Measurements from ENCODE around the gene ADAMTS12.
"Not testable (repeated sequence)": the region's sequence is repeated elsewhere in the genome, so short reads cannot be mapped to it uniquely, and the experiment has no call there.

Gene ADAMTS12

GRCh38 chr5:33558489-33558888 is 333.3 kb downstream of the ADAMTS12 start:
- DNase-seq (ENCODE audit: low read depth) = peak; percentile 51

GRCh38 chr5:33557605-33558004 is 334.2 kb downstream of the ADAMTS12 start:
- DNase-seq (ENCODE audit: low read depth) = no peak
- TF ChIP-seq, protein P1, sequence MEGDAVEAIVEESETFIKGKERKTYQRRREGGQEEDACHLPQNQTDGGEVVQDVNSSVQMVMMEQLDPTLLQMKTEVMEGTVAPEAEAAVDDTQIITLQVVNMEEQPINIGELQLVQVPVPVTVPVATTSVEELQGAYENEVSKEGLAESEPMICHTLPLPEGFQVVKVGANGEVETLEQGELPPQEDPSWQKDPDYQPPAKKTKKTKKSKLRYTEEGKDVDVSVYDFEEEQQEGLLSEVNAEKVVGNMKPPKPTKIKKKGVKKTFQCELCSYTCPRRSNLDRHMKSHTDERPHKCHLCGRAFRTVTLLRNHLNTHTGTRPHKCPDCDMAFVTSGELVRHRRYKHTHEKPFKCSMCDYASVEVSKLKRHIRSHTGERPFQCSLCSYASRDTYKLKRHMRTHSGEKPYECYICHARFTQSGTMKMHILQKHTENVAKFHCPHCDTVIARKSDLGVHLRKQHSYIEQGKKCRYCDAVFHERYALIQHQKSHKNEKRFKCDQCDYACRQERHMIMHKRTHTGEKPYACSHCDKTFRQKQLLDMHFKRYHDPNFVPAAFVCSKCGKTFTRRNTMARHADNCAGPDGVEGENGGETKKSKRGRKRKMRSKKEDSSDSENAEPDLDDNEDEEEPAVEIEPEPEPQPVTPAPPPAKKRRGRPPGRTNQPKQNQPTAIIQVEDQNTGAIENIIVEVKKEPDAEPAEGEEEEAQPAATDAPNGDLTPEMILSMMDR (conservative IDR thresholded peaks at IDR 0.05; ENCODE audit: control insufficient read depth, insufficient read depth, low read depth, low read length) = no peak
- no peak overlapping the region for H3K4me3 ChIP-seq (ENCODE audit: control insufficient read depth, low read depth, low read length)

More at GRCh38 chr5:33558489-33558888, 333.3 kb downstream of the ADAMTS12 start:
- TF ChIP-seq, protein P1 (conservative IDR thresholded peaks at IDR 0.05; ENCODE audit: control insufficient read depth, insufficient read depth, low read depth, low read length) = no peak
- H3K4me3 ChIP-seq (ENCODE audit: control insufficient read depth, low read depth, low read length) = no peak overlapping the region

DNA sequence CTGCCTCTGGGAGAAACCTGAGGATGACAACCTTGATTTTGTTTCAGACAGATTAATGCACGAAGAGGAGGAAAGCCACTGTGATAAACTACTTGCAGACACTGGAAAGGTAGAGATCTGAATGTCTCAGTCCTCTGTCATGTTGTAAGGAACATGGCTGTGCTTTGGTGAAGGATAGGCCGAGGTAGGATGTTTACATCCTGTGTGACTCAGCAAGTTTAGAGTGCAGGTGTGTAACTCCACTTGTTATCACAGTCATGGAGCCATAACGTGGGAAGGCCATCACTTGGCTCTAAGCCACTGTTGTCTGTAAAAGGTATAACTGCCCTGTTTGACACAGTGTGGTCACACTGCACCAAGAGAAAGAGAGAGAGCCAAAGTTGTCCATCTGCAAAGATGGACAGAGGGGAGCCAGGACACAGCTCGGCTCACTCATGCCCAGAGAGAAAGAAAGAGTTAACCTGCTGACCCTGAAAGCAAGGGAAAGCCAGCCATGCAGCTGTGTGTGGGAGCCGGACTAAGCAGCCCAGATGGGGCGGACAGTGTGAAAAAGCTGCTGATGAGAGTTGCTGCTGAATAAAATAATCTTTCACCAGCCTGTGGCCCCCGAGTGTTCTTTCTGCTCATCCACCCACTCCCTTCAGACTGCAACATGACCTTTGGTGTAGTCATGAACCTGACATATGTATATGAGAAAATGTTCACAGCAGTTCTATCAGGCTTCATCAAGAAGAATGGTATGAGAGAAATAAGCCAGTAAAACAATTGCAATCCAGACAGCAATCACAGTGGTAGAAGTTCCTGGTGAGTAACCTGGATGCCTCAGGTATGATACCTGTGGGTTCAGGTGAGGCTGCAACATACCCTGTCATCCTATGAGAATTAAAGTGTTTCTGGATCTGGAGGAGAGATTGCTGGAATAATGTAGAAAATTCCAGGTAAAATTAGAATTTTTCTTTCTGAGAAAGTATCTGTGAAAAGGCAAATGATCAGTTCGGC is 335.2 kb downstream of the ADAMTS12 start:
- peak; percentile 14 for DNase-seq (ENCODE audit: low read depth)
- TF ChIP-seq, protein P1 (conservative IDR thresholded peaks at IDR 0.05; ENCODE audit: control insufficient read depth, insufficient read depth, low read depth, low read length) = no peak

GRCh38 chr5:33549982-33550567 is 341.7 kb downstream of the ADAMTS12 start:
- no peak overlapping the region for H3K4me3 ChIP-seq (ENCODE audit: control insufficient read depth, low read depth, low read length)
- DNase-seq (ENCODE audit: low read depth) = no peak
- TF ChIP-seq, protein P1 (conservative IDR thresholded peaks at IDR 0.05; ENCODE audit: control insufficient read depth, insufficient read depth, low read depth, low read length) = no peak

More for the DNA sequence above, 335.2 kb downstream of the ADAMTS12 start:
- no peak overlapping the region for H3K4me3 ChIP-seq (ENCODE audit: control insufficient read depth, low read depth, low read length)

- not testable (repeated sequence) for DNase-seq (ENCODE audit: low read depth)
These were observed 352.0 kb downstream of the ADAMTS12 start for GRCh38 chr5:33539790-33540189.

DNA sequence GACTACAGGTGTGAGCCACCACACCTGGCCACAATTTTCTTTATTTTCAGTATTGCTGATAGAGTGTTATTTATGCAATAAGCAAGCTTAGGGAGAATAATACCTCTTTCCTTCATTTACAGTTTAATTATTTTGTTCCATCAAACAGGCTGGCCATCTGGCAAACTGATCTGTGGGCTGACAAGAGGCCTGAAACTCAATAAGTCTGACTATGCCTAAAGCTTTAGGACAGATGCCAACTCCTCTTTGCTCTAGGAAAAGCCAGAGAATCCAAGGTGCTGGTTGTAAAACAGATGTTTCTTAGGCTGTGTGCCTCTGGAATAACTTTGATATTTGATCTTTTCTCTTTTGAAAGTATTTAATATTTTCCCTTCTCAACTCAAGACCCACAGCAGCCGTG is 352.6 kb downstream of the ADAMTS12 start:
- DNase-seq (ENCODE audit: low read depth) = no peak
- TF ChIP-seq, protein P1 (conservative IDR thresholded peaks at IDR 0.05; ENCODE audit: control insufficient read depth, insufficient read depth, low read depth, low read length) = no peak
- H3K4me3 ChIP-seq (ENCODE audit: control insufficient read depth, low read depth, low read length) = no peak overlapping the region

More at GRCh38 chr5:33539790-33540189, 352.0 kb downstream of the ADAMTS12 start:
- not testable (repeated sequence) for H3K4me3 ChIP-seq (ENCODE audit: control insufficient read depth, low read depth, low read length)

GRCh38 chr5:33538201-33538600 is 353.6 kb downstream of the ADAMTS12 start:
- DNase-seq (ENCODE audit: low read depth) = no peak
- H3K4me3 ChIP-seq (ENCODE audit: control insufficient read depth, low read depth, low read length) = no peak overlapping the region
- TF ChIP-seq, protein P1 (conservative IDR thresholded peaks at IDR 0.05; ENCODE audit: control insufficient read depth, insufficient read depth, low read depth, low read length) = no peak

Measured in fibroblast of mammary gland (primary cell).